NCI-H446 (cell line): ENCODE data around the gene COL15A1.
A peak's percentile ranks its signal among the peaks of the same experiment; 100 is the strongest.
"Not testable (repeated sequence)": the region's sequence is repeated elsewhere in the genome, so short reads cannot be mapped to it uniquely, and the experiment has no call there.

ENCODE experiments used
- DNase-seq, 2 experiments: peaks; one replicate each; lab custom pipeline; 2025; lab: John Stamatoyannopoulos, UW

The COL15A1 gene

GRCh38 chr9:98943682-98944056 lies at the start of gene COL15A1:
Gene COL15A1 (plus strand): TSS chr9:98943907. CDS start chr9:98944062, 155 bp downstream.
- DNase-seq = no peak

- DNase-seq = no peak
These were observed 49.5 kb upstream of the COL15A1 start for GRCh38 chr9:98894171-98894570.

- DNase-seq = no peak
These were observed 48.9 kb upstream of the COL15A1 start for GRCh38 chr9:98894761-98895160.

GRCh38 chr9:98896632-98897031 lies 47.1 kb upstream of the COL15A1 start:
- no peak for DNase-seq

GRCh38 chr9:98897745-98898144 lies 46.0 kb upstream of the COL15A1 start:
- no peak for DNase-seq

- DNase-seq = no peak
These were observed 44.2 kb upstream of the COL15A1 start for GRCh38 chr9:98899408-98900056.

- no peak for DNase-seq
These were observed 43.5 kb upstream of the COL15A1 start for GRCh38 chr9:98900244-98900643.

- peak in 1 of 2 experiments; percentile 18 for DNase-seq
These were observed 43.0 kb upstream of the COL15A1 start for GRCh38 chr9:98900725-98901124.

- DNase-seq = not testable (repeated sequence)
These were observed 41.9 kb upstream of the COL15A1 start for GRCh38 chr9:98901843-98902242.

- no peak for DNase-seq
These were observed 41.2 kb upstream of the COL15A1 start for GRCh38 chr9:98902516-98902915.

GRCh38 chr9:98902925-98903324 lies 40.8 kb upstream of the COL15A1 start:
- no peak for DNase-seq

- DNase-seq = no peak
These were observed 39.7 kb upstream of the COL15A1 start for GRCh38 chr9:98903961-98904411.

GRCh38 chr9:98905015-98905414 lies 38.7 kb upstream of the COL15A1 start:
- DNase-seq = no peak

GRCh38 chr9:98906273-98907040 lies 37.2 kb upstream of the COL15A1 start:
- DNase-seq = peak in 1 of 2 experiments; percentile 52

GRCh38 chr9:98907055-98907454 lies 36.7 kb upstream of the COL15A1 start:
- DNase-seq = no peak

GRCh38 chr9:98908897-98909634 lies 34.6 kb upstream of the COL15A1 start:
- DNase-seq = no peak

GRCh38 chr9:98909935-98910334 lies 33.8 kb upstream of the COL15A1 start:
- no peak for DNase-seq

GRCh38 chr9:98911042-98911441 lies 32.7 kb upstream of the COL15A1 start:
- DNase-seq = no peak

- not testable (repeated sequence) for DNase-seq
These were observed 32.0 kb upstream of the COL15A1 start for GRCh38 chr9:98911738-98912137.

- DNase-seq = no peak
These were observed 31.3 kb upstream of the COL15A1 start for GRCh38 chr9:98912450-98912849.

- no peak for DNase-seq
These were observed 30.7 kb upstream of the COL15A1 start for GRCh38 chr9:98913044-98913443.

GRCh38 chr9:98913705-98914104 lies 30.0 kb upstream of the COL15A1 start:
- no peak for DNase-seq

GRCh38 chr9:98915599-98915998 lies 28.1 kb upstream of the COL15A1 start:
- no peak for DNase-seq
